H1 (cell line): ENCODE measurements around the gene SAP30L. TPM values are rescaled to one million over a fixed set of nuclear protein-coding genes. Genes with fewer than 3 reads are reported as not detected.

Source experiments
- CTCF ChIA-PET: fragments of 300-600 bp; sonication (Branson Sonifier 250); formaldehyde crosslinking; loops from one replicate; lab custom pipeline; 2021; ENCODE audit not compliant: partially characterized antibody; lab: Charles Lee
- POLR2A ChIA-PET: fragments of 300-600 bp; sonication (Branson Sonifier 250); formaldehyde crosslinking; loops from one replicate; lab custom pipeline; 2021; ENCODE audit warnings: inconsistent platforms; ENCODE audit not compliant: partially characterized antibody; lab: Charles Lee
- DNase-seq, 2 experiments: peaks; one replicate each; pipeline versions ENCODE4 v3.0.0 to v3.0.0-alpha.2; 2010 to 2022; ENCODE audit warnings: low spot score in 2 of 2, low read depth in 1 of 2, mixed read lengths in 1 of 2
- FAIRE-seq: peaks from 2 replicates; lab custom pipeline; 2011; peaks lifted over from hg19 to GRCh38; lab: Jason Lieb, UNC
- H2AFZ ChIP-seq: 2 replicates; pipeline ENCODE4 v1.8.1; 2012; ENCODE audit warnings: low read length, inconsistent platforms
- H2AK5ac ChIP-seq: 2 replicates; pipeline ENCODE4 v1.6.1; 2013; ENCODE audit warnings: low read depth, low read length
- H2BK120ac ChIP-seq: replicated peaks from 2 replicates; pipeline ENCODE3; 2013; ENCODE audit warnings: low read depth, low read length, inconsistent platforms
- H2BK12ac ChIP-seq: 2 replicates; pipeline ENCODE4 v1.6.1; 2013; ENCODE audit warnings: low read depth, low read length
- H2BK15ac ChIP-seq: 2 replicates; pipeline ENCODE4 v1.6.1; 2013; ENCODE audit warnings: low read length
- H2BK20ac ChIP-seq: 2 replicates; pipeline ENCODE4 v1.6.1; 2013; ENCODE audit warnings: low read length
- H2BK5ac ChIP-seq: 2 replicates; pipeline ENCODE4 v1.6.1; 2013; ENCODE audit warnings: low read depth, low read length
- H3K14ac ChIP-seq: 2 replicates; pipeline ENCODE4 v1.6.1; 2013; ENCODE audit warnings: inconsistent platforms; ENCODE audit not compliant: insufficient read length
- H3K18ac ChIP-seq: 2 replicates; pipeline ENCODE4 v1.6.1; 2013; ENCODE audit warnings: low read length; ENCODE audit errors: extremely low read depth
- H3K23ac ChIP-seq: 2 replicates; pipeline ENCODE4 v1.6.1; 2013; ENCODE audit warnings: inconsistent platforms; ENCODE audit not compliant: insufficient read length
- H3K23me2 ChIP-seq: 2 replicates; pipeline ENCODE4 v1.6.1; 2013; ENCODE audit warnings: low read depth, low read length
- H3K27ac ChIP-seq: 2 replicates; pipeline ENCODE4 v1.6.1; 2011; ENCODE audit warnings: low read depth, low read length, inconsistent platforms
- H3K27me3 ChIP-seq, 4 experiments: replicated peaks in 1 of 4; 1 replicate in 1 of 4; 2 replicates in 3 of 4; pipeline versions ENCODE4 v1.6.1 to v1.8.1; 2011 to 2013; ENCODE audit warnings: low read length in 3 of 4, mild to moderate bottlenecking in 3 of 4, inconsistent platforms in 2 of 4, mixed read lengths in 2 of 4, moderate library complexity in 1 of 4; ENCODE audit not compliant: control insufficient read depth in 3 of 4, insufficient read depth in 3 of 4; ENCODE audit errors: extremely low read depth in 1 of 4
- H3K36me3 ChIP-seq, 4 experiments: 2 replicates each; pipeline versions ENCODE4 v1.6.1 to v1.8.1; 2011 to 2013; ENCODE audit warnings: mild to moderate bottlenecking in 4 of 4, low read length in 3 of 4, moderate library complexity in 2 of 4, control low read depth in 1 of 4, inconsistent platforms in 1 of 4; ENCODE audit not compliant: insufficient read depth in 4 of 4, control insufficient read depth in 2 of 4
- H3K4ac ChIP-seq: replicated peaks from 2 replicates; pipeline ENCODE3; 2013; ENCODE audit warnings: low read length, low read depth, mixed read lengths, inconsistent platforms; ENCODE audit not compliant: insufficient read length
- H3K4me1 ChIP-seq, 4 experiments: replicated peaks in 1 of 4; 1 replicate in 1 of 4; 2 replicates in 3 of 4; pipeline versions ENCODE4 v1.6.1 to v1.8.1; 2011 to 2013; ENCODE audit warnings: low read length in 3 of 4, inconsistent platforms in 2 of 4, mixed read lengths in 1 of 4; ENCODE audit not compliant: insufficient read depth in 4 of 4, control insufficient read depth in 3 of 4
- H3K4me2 ChIP-seq, 2 experiments: 2 replicates each; pipeline versions ENCODE4 v1.6.1 to v1.8.1; 2011 to 2013; ENCODE audit warnings: low read depth in 2 of 2, low read length in 2 of 2, control low read depth in 1 of 2, inconsistent platforms in 1 of 2, mild to moderate bottlenecking in 1 of 2; ENCODE audit not compliant: insufficient read depth in 1 of 2
- H3K4me3 ChIP-seq, 4 experiments: fragments of 200-600, 300-600 bp in 1 of 4; sonication (generic), shearing (Covaris generic), sonication (Bioruptor Twin) in 1 of 4; 2 replicates each; pipeline versions ENCODE4 v1.5.1 to v1.8.1; 2011 to 2016; ENCODE audit warnings: low read length in 4 of 4, low read depth in 3 of 4, control low read depth in 2 of 4, inconsistent platforms in 2 of 4, mild to moderate bottlenecking in 2 of 4, mixed read lengths in 1 of 4, moderate library complexity in 1 of 4; ENCODE audit not compliant: insufficient read depth in 2 of 4; ENCODE audit errors: extremely low read depth in 1 of 4
- H3K56ac ChIP-seq: replicated peaks from 2 replicates; pipeline ENCODE3; 2013; ENCODE audit warnings: low read depth, mild to moderate bottlenecking, mixed read lengths, low read length, inconsistent platforms; ENCODE audit not compliant: insufficient read length
- H3K79me1 ChIP-seq: 2 replicates; pipeline ENCODE4 v1.6.1; 2013; ENCODE audit warnings: low read depth, low read length, control low read depth
- H3K79me2 ChIP-seq, 2 experiments: 2 replicates each; pipeline versions ENCODE4 v1.6.1 to v1.8.1; 2012 to 2013; ENCODE audit warnings: low read length in 2 of 2, mild to moderate bottlenecking in 2 of 2, inconsistent platforms in 1 of 2; ENCODE audit not compliant: insufficient read depth in 2 of 2, control insufficient read depth in 1 of 2
- H3K9ac ChIP-seq, 4 experiments: replicated peaks in 1 of 4; 1 replicate in 1 of 4; 2 replicates in 3 of 4; pipeline versions ENCODE4 v1.6.1 to v1.8.1; 2011 to 2013; ENCODE audit warnings: low read depth in 3 of 4, low read length in 3 of 4, control low read depth in 2 of 4, mild to moderate bottlenecking in 2 of 4, moderate library complexity in 2 of 4, inconsistent platforms in 1 of 4; ENCODE audit errors: extremely low read depth in 1 of 4
- H3K9me3 ChIP-seq, 2 experiments: 2 replicates each; pipeline versions ENCODE4 v1.6.1 to v1.8.1; 2012 to 2013; ENCODE audit warnings: mild to moderate bottlenecking in 2 of 2, moderate library complexity in 2 of 2, control low read depth in 1 of 2, inconsistent platforms in 1 of 2, low read depth in 1 of 2, low read length in 1 of 2, mixed read lengths in 1 of 2; ENCODE audit not compliant: insufficient read depth in 2 of 2
- H4K20me1 ChIP-seq, 2 experiments: replicated peaks in 1 of 2; 2 replicates each; pipeline versions ENCODE3 to v1.8.1; 2011 to 2013; ENCODE audit warnings: inconsistent platforms in 2 of 2, low read length in 2 of 2, mild to moderate bottlenecking in 1 of 2; ENCODE audit not compliant: insufficient read depth in 2 of 2, control insufficient read depth in 1 of 2
- H4K5ac ChIP-seq: 2 replicates; pipeline ENCODE4 v1.6.1; 2013; ENCODE audit warnings: low read length, low read depth, mixed read lengths, inconsistent platforms; ENCODE audit not compliant: insufficient read length
- H4K8ac ChIP-seq: 2 replicates; pipeline ENCODE4 v1.8.0; 2013; ENCODE audit warnings: mild to moderate bottlenecking, moderate library complexity, low read length, inconsistent platforms; ENCODE audit not compliant: insufficient read depth; ENCODE audit errors: extremely low read depth
- H4K91ac ChIP-seq: replicated peaks from 2 replicates; pipeline ENCODE3; 2013; ENCODE audit warnings: low read length, mixed read lengths, inconsistent platforms; ENCODE audit not compliant: insufficient read length
- WGBS, 2 experiments: shearing (Covaris generic) in 1 of 2; methylation state at CpG; one replicate each; pipeline versions ENCODE4 v1.1.6 to v1.1.7; 2013 to 2015; ENCODE audit warnings: low lambda C conversion rate in 2 of 2, mixed read lengths in 2 of 2, inconsistent platforms in 1 of 2, low coverage in 1 of 2, missing lambda C conversion rate in 1 of 2; ENCODE audit not compliant: insufficient replicate concordance in 2 of 2, insufficient coverage in 1 of 2, insufficient read length in 1 of 2; ENCODE audit errors: extremely low coverage in 1 of 2, missing lambda C conversion rate in 1 of 2; 5-methylcytosine and 5-hydroxymethylcytosine counted together
- polyA plus RNA-seq, 7 experiments: library from polyadenylated mRNA; depleted of rRNA in 3 of 7; stranded (reverse) in 5 of 7; unstranded in 2 of 7; fragments of >200 nt in 5 of 7; fragments of 200-250 nt in 2 of 7; gene quantifications; 1 replicate in 5 of 7; 2 replicates in 1 of 7; 4 replicates in 1 of 7; pipeline versions ENCODE4 v1.2.1 to v1.2.3, GENCODE V29; 2011 to 2013; ENCODE audit warnings: missing spikeins in 2 of 7, mixed read lengths in 2 of 7
- total RNA-seq: library from RNA; stranded (reverse); fragmentation: NEBNext Ultra II Directional; extraction: Animal tissue kit (Norgen Biotek cat#: 25700); gene quantifications from 2 replicates; pipeline ENCODE4 v1.2.1, GENCODE V29; 2021

Gene SAP30L
- total and polyA plus RNA-seq, 2 of the 8 experiments (the other 6 are each of a cell fraction or from before 2014, with no cell fraction given), result 12.2 to 31.5 TPM

DNA sequence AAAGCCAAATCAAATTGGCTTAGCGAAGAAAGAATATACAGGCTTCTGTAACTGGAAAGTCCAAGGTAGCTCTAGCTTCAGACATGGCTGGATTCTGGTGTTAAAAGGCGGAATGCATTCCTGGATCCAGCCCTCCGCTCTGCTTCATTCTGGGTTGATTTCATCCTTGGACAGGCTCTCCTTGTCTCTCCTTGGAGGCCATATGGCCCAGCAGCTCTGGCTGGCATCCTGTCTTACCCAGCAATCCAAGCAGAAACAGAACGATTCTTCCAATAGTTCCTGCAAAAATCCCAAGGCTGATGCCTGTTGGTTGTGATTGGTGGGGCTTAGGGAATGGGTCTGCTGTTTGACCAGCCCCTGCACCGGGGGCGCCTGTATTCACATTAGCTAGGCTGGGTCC lies 37.0 kb upstream of the SAP30L start:
- peaks cover 0 to 2% of the 10 kb centered on the region in 2 experiments for H4K20me1 ChIP-seq
- no peak overlapping the region for H2BK5ac ChIP-seq
- H3K23me2 ChIP-seq, result no peaks in the 10 kb centered on the region
- H3K4me3 ChIP-seq, result no peak overlapping the region
- H3K27ac ChIP-seq, result no peak overlapping the region
- H3K9ac ChIP-seq, result no peak overlapping the region
- no peaks in the 10 kb centered on the region for H3K79me2 ChIP-seq
- H3K4me1 ChIP-seq, result no peaks in the 10 kb centered on the region; a peak in 1 of 7 replicates
- CTCF ChIA-PET, result interaction anchor here (1.0 to 7.5 kb wide), 5 partner anchors 13 to 433 kb away, joined by 4 to 61 read pairs (median 37); no protein-coding TSS in a partner anchor
- H3K4ac ChIP-seq, result no peak overlapping the region
- no peak overlapping the region for H3K18ac ChIP-seq
- H2BK15ac ChIP-seq, result no peak overlapping the region
- H3K9me3 ChIP-seq, result no peaks in the 10 kb centered on the region
- 89% methylated on average over 6 of the region's 6 CpGs; no CpG with 5 or more reads in 1 of the 2 experiments for WGBS, 2 experiments
- H2BK12ac ChIP-seq, result no peak overlapping the region
- no peak for DNase-seq
- no peak overlapping the region for H4K5ac ChIP-seq
- H2BK120ac ChIP-seq, result no peak overlapping the region
- H3K56ac ChIP-seq, result no peak overlapping the region
- no peak overlapping the region for H3K14ac ChIP-seq
- FAIRE-seq, result no peak
- no peak overlapping the region for H3K23ac ChIP-seq
- no peak overlapping the region for H2AK5ac ChIP-seq
- no peak overlapping the region for H4K91ac ChIP-seq
- H3K4me2 ChIP-seq, result no peak overlapping the region
- no peak overlapping the region for H2AFZ ChIP-seq
- H2BK20ac ChIP-seq, result no peak overlapping the region
- H3K36me3 ChIP-seq, result no peaks in the 10 kb centered on the region
- POLR2A ChIA-PET, result no interaction called here
- H4K8ac ChIP-seq, result no peak overlapping the region
- H3K27me3 ChIP-seq, result no peaks in the 10 kb centered on the region; a peak in 1 of 7 replicates
- H3K79me1 ChIP-seq, result no peaks in the 10 kb centered on the region
